Rectal smooth muscle tissue (tissue), 1 donor: Measurements from ENCODE around the gene IRF2.

Experiments
- H3K27ac ChIP-seq: one replicate; pipeline ENCODE4 v1.7.0; 2013; ENCODE audit warnings: low read depth, low read length, inconsistent platforms
- H3K27me3 ChIP-seq: one replicate; pipeline ENCODE4 v1.7.0; 2013; ENCODE audit warnings: low read length; ENCODE audit not compliant: control insufficient read depth, insufficient read depth
- H3K36me3 ChIP-seq: one replicate; pipeline ENCODE4 v1.7.0; 2013; ENCODE audit warnings: low read length; ENCODE audit not compliant: control insufficient read depth, insufficient read depth
- H3K4me1 ChIP-seq: one replicate; pipeline ENCODE4 v1.7.0; 2013; ENCODE audit warnings: low read length; ENCODE audit not compliant: control insufficient read depth, insufficient read depth
- H3K4me3 ChIP-seq: one replicate; pipeline ENCODE4 v1.7.0; 2013; ENCODE audit warnings: low read length
- H3K9ac ChIP-seq: one replicate; pipeline ENCODE4 v1.7.0; 2013; ENCODE audit warnings: low read length

IRF2 gene

DNA sequence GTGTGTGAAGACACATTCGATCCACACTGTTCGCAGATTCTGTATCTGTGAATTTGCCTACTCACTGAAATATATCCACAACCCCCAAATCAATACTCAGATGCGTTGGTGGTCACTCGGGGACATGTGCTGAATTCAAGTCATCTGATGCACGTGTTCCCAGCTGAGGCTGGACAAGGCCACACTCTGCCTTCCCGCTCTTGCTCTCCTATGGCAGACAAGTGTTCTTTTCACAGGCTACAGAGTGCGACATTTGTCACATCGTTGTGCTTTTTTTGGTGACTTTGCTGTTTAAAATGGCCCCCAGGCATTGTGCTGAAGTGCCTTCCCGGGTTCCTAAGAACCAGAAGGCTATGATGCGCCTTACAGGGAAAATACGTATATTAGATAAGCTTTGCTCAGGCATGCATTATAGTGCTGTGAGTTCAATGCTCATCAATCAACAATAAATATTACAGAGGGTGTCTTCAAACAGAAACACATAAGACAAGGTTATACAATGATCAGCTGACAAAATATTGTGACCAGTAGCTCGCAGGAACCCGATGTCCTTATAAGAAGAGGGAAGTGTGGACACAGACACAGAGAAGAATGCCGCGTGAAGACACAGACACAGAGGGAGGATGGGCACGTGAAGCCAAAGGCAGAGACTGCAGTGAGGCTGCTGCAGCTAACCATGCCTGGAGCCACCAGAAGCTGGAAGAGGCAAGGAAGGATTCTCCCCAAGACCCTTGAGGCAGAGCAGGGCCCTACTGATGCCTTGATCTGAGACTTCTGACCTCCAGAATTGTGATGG lies 42.0 kb downstream of the IRF2 start:
- H3K9ac ChIP-seq: no peak overlapping the region
- no peak overlapping the region for H3K27ac ChIP-seq
- H3K4me3 ChIP-seq: no peak overlapping the region
- H3K27me3 ChIP-seq: no peaks in the 10 kb centered on the region
- H3K4me1 ChIP-seq: no peaks in the 10 kb centered on the region
- H3K36me3 ChIP-seq: peaks cover 6% of the 10 kb centered on the region

DNA sequence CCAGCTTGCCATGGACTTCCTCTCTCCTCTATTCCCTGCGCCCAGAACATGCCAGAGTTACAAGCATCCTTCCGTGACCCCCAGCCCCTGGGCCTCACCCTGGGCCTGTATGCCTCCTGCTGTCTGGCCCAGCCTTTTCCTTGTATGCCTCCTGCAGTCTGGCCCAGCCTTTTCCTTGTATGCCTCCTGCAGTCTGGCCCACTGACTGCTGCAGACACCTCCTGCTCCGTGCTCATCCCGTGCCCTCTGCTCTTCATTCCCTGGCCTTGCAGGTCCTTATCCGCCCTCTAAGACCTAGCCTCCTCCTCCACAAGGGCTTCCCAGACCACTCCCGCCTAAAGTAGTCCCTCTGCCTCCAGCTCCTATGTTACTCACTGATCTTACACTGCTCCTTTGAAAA lies 44.2 kb downstream of the IRF2 start:
- Histone ChIP-seq H3K27me3 (no peaks in the 10 kb centered on the region), H3K27ac (no peak overlapping the region), H3K9ac (no peak overlapping the region)

DNA sequence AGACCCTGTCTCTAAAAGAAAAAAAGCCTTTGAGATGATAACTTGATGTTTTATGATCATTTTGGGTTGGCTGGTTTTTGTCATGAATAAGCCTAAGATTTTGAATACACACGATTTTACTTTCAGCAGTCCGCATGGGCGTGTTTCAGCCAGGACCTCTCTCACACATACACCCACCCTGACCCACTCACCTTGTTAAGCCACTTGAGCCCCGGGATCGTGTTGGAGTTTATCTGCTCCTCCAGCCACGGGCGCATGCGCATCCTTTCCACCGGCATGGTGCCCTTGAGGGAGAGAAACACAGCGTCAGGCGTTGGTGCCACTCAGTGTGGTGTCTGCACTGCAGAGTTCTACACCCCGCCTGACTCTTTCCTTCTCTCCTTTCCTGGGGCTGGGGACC lies 45.6 kb downstream of the IRF2 start:
- H3K4me1 ChIP-seq: peaks cover 8% of the 10 kb centered on the region
- peaks cover 3% of the 10 kb centered on the region for H3K36me3 ChIP-seq
- no peak overlapping the region for H3K27ac ChIP-seq
- H3K9ac ChIP-seq: no peak overlapping the region
- no peaks in the 10 kb centered on the region for H3K27me3 ChIP-seq
- H3K4me3 ChIP-seq: no peak overlapping the region

More for the DNA sequence above, 44.2 kb downstream of the IRF2 start:
- Histone ChIP-seq H3K4me1 (peaks cover 3% of the 10 kb centered on the region), H3K4me3 (no peak overlapping the region), H3K36me3 (peaks cover 6% of the 10 kb centered on the region)

DNA sequence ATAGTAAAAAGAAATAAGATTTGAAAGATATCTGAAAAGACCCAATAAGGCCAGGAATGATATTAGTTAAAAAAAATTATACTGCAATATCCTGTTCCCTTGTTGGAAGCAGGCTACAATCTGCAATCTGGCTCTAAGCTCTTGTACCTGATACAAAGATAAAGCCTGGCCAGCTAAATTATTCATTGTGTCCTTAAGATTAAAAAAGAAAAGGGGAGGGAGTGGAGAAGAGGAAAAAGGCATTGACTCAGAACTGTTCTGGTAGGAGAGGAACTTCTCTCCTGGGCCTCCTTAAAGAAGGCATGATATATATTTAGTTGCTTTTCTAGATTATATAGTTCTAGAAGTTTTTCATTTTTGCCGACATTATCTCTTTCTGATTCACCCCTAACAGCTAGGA lies 46.7 kb downstream of the IRF2 start:
- no peak overlapping the region for H3K9ac ChIP-seq
- no peak overlapping the region for H3K4me3 ChIP-seq
- no peak overlapping the region for H3K27ac ChIP-seq
- H3K27me3 ChIP-seq: no peaks in the 10 kb centered on the region
- H3K36me3 ChIP-seq: peaks cover 2% of the 10 kb centered on the region
- H3K4me1 ChIP-seq: peaks cover 8% of the 10 kb centered on the region

DNA sequence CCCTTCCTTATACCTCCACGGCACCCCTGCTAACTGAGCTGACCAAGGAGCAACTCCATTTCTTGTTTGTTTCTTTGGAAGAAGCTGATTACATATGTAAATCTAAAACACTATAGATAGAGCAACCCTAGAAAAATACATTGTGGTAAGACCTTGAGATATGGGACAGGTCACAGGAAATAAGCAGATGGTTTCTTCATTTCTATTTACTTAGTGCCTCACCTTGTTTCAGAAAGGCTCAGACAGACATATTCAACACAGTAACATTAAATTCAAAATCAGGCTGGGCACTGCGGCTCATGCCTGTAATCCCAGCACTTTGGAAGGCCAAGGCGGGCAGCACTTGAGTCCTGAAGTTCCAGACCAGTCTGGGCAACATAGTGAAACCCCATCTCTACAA lies 47.3 kb downstream of the IRF2 start:
- Histone ChIP-seq H3K4me3 (no peak overlapping the region), H3K9ac (no peak overlapping the region), H3K27ac (no peak overlapping the region), H3K4me1 (peaks cover 8% of the 10 kb centered on the region), H3K27me3 (no peaks in the 10 kb centered on the region), H3K36me3 (peaks cover 2% of the 10 kb centered on the region)

DNA sequence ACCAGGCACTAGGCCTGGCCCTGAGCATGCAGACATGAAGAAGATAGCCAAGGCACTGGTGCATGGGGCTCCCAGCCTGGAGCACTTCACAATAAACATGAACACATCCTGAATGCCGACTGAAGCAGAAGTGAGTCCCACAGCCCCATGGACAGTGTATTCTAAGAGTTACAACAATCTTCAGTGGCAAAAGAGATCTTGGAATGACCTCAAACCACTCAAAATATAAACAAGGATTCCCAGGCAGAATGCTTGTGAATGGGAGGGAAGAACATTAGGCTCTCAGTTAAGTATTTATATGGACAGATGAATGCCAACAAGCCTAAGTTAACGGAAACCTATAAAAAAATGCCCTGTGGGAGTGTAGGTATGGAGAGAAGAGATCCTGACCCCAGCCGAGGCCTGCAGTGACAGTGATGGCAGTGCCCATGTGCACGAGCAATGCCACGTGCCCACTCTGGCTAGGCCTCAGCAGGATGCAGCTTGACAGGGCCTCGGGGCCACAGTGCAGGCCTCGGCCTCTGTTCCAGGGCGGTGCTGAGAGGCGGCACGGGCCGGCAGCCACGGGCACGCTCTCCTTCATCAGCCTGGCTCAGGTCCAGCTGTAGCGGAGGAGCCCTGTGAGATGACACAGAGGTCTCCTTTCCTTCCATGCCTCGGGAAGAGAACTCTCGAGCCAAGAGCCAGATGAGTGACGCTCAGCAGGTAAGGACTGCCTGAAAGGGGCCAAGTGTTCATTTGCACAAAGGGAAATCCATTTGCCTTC lies 49.2 kb downstream of the IRF2 start:
- peak overlapping the region; percentile 25 for H3K27ac ChIP-seq
- H3K27me3 ChIP-seq: no peaks in the 10 kb centered on the region
- no peak overlapping the region for H3K9ac ChIP-seq
- H3K4me3 ChIP-seq: no peak overlapping the region
- peaks cover 4% of the 10 kb centered on the region for H3K36me3 ChIP-seq
- H3K4me1 ChIP-seq: peaks cover 8% of the 10 kb centered on the region

DNA sequence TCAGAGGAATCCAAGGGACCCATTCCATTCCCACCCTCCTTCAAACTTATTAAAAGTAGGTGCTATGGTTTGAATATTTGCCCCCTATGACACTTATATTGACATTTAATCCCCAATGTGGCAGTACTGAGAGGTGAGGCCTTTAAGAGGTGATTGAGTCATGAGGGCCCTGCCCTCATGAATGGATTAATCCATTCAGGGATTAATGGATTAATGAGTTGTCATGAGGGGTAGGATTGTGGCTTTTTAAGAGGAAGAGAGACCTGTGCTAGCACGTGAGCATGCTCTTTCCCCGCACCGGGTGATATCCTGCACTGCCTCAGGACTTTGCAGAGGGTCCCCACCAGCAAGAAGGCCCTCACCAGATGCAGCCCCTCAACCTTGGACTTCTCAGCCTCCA lies 50.1 kb downstream of the IRF2 start:
- H3K36me3 ChIP-seq: peaks cover 5% of the 10 kb centered on the region
- H3K4me1 ChIP-seq: peaks cover 8% of the 10 kb centered on the region

DNA sequence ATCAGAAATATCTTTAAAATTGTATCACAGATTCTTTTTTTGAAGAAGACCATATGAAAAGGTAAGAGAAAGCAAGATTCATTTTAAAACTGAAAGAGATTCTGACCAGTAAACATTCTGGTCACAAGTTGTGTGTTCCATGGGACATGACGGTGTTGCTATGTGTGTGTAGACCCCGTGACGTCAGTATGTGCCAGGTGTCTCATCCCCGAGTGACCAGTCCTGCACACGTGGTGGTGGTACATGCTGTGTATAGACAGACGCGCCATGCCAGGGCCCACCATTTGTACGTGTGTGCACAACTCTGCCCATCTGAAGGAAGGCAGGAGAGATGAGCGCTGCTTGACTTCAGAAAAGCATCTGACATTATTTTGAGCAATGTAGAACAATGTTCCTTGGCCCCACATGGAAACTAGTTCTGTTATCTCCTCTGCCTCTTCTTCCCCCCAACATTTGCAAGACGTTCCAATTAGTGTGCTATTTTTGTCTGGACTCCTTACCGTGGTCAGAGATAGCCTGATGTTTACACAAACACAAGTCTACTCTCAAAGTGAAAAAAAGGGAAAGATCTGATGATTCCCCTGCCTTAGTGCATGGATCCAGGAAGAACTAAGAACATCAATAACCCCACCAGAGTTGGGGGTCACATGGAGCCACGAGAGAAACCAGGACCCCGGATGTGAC lies 51.2 kb downstream of the IRF2 start:
- Histone ChIP-seq H3K27ac (no peak overlapping the region), H3K4me1 (peaks cover 8% of the 10 kb centered on the region), H3K36me3 (peaks cover 7% of the 10 kb centered on the region), H3K4me3 (no peak overlapping the region), H3K9ac (no peak overlapping the region), H3K27me3 (no peaks in the 10 kb centered on the region)

More for the DNA sequence above, 50.1 kb downstream of the IRF2 start:
- Histone ChIP-seq H3K4me3 (no peak overlapping the region), H3K27me3 (no peaks in the 10 kb centered on the region), H3K9ac (no peak overlapping the region), H3K27ac (no peak overlapping the region)

DNA sequence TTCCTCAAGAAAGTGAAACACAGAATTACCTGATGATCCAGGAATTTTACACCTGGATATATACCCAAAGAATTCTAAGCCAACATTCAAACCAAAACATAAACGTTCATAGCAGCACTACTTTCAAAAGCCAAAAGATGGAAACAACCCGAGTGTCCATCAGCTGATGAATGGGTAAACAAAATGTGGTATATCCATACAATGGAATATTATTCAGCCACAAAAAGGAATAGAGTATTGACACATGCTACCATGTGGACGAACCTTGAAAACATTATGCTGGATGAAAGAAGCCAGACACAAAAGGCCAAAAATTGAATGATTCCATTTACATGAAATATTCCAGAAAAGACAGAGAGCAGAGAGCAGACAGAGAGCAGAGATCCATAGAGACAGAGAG lies 52.0 kb downstream of the IRF2 start:
- Histone ChIP-seq H3K36me3 (peaks cover 8% of the 10 kb centered on the region), H3K4me1 (peaks cover 13% of the 10 kb centered on the region), H3K27me3 (no peaks in the 10 kb centered on the region), H3K4me3 (no peak overlapping the region), H3K9ac (no peak overlapping the region), H3K27ac (no peak overlapping the region)

DNA sequence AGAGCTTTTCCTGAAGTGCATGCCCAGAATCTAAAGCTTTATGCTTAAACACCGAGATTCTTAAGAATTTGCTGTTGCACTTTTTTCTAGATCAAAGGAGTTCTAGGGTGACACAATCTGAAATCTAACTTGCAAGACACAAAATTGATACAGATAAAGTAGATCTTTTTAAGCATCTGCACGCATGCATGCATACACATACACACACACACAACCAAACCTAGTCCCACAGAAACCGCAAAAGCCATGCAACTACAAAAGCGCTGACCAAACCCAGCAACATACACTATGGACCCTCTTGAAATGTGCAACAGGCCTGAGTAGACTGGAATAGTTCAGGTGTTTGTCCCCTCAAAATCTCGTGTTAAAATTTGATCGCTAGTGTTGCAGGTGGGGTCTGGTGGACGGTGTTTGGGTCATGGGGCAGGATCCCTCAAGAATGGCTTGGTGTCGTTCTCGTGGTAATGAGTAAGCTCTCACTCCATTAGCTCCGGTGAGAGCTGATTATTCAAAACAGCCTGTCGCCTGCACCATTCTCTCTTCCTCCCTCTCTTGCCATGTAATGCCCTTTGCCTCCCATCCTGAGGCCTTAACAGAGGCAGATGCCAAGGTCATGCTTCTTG lies 52.7 kb downstream of the IRF2 start:
- H3K9ac ChIP-seq: no peak overlapping the region
- peaks cover 10% of the 10 kb centered on the region for H3K36me3 ChIP-seq
- H3K4me3 ChIP-seq: no peak overlapping the region
- H3K4me1 ChIP-seq: peaks cover 15% of the 10 kb centered on the region
- no peaks in the 10 kb centered on the region for H3K27me3 ChIP-seq
- H3K27ac ChIP-seq: no peak overlapping the region

DNA sequence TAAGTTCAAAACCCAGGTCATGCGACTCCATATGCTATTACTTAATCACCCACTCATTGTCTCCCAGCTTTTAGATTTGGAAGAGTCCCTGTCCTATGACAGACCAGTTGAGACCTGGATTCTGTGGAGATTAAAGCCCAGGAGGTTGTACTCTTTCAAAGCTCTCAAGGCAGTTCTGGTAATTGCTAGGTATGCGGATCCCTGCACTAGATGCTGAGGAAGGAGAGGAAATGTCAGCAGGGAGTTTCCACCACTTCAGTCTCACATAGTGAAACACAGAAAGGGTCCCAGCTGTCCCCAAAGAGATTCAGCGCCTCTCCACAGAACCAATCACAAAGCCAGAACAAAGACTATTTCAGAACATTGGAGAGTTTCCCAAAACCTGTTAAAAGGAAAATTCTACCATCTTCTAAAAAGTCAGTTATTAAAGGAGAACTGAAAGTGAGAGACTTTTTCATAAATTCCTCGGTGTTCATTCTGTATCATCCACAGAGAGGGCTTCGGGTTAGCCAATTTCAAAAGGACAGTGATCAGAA lies 53.4 kb downstream of the IRF2 start:
- H3K9ac ChIP-seq: no peak overlapping the region
- no peak overlapping the region for H3K27ac ChIP-seq
- peaks cover 15% of the 10 kb centered on the region for H3K4me1 ChIP-seq
- no peak overlapping the region for H3K4me3 ChIP-seq
- H3K27me3 ChIP-seq: no peaks in the 10 kb centered on the region
- peaks cover 10% of the 10 kb centered on the region for H3K36me3 ChIP-seq

DNA sequence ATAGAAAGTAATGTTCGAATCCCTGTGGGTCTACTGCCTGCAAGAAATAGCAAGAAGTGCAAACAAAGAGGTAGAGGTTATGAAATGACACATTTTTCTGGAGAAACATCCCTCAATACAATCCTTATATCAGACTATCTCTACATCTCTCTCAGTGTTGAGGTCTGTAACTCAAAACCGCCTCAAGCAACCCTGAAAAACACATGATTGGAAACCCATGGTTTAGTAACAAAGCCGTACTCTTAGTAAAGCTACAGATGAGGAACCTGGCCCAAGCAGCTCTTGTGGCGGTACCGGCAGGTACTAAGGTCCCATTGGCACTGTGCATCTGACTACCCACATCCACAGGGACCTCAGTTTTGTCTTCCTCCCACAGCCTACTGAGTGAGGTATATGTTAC lies 53.9 kb downstream of the IRF2 start:
- no peak overlapping the region for H3K4me3 ChIP-seq
- no peak overlapping the region for H3K9ac ChIP-seq
- H3K27me3 ChIP-seq: no peaks in the 10 kb centered on the region
- no peak overlapping the region for H3K27ac ChIP-seq
- peaks cover 15% of the 10 kb centered on the region for H3K4me1 ChIP-seq
- peaks cover 15% of the 10 kb centered on the region for H3K36me3 ChIP-seq
